GM18870 (cell line): Measurements from ENCODE around the gene UBR4.

Experiments
- ATAC-seq: cut with Tn5 transposase; IDR thresholded peaks from one replicate; pipeline ENCODE4 v1.9.1; 2021; ENCODE audit warnings: moderate library complexity; ENCODE audit not compliant: unreplicated experiment

Gene UBR4

GRCh38 chr1:19149736-19150135, 60.3 kb downstream of the UBR4 start:
- ATAC-seq = no peak

- no peak for ATAC-seq
Measured at GRCh38 chr1:19140465-19140864, 69.6 kb downstream of the UBR4 start.

GRCh38 chr1:19139711-19140110, 70.4 kb downstream of the UBR4 start:
- no peak for ATAC-seq

GRCh38 chr1:19138958-19139581, 71.0 kb downstream of the UBR4 start:
- no peak for ATAC-seq

GRCh38 chr1:19138331-19138730, 71.7 kb downstream of the UBR4 start:
- ATAC-seq = no peak

GRCh38 chr1:19137158-19137557, 72.9 kb downstream of the UBR4 start:
- ATAC-seq = no peak

- no peak for ATAC-seq
Measured at GRCh38 chr1:19133360-19133759, 76.7 kb downstream of the UBR4 start.

GRCh38 chr1:19130468-19130867, 79.6 kb downstream of the UBR4 start:
- ATAC-seq = no peak

- no peak for ATAC-seq
Measured at GRCh38 chr1:19128968-19129514, 81.0 kb downstream of the UBR4 start.

- no peak for ATAC-seq
Measured at GRCh38 chr1:19124273-19124672, 85.8 kb downstream of the UBR4 start.

- ATAC-seq = no peak
Measured at GRCh38 chr1:19123837-19124236, 86.2 kb downstream of the UBR4 start.

GRCh38 chr1:19122668-19123067, 87.4 kb downstream of the UBR4 start:
- ATAC-seq = no peak

- ATAC-seq = no peak
Measured at GRCh38 chr1:19121192-19121591, 88.9 kb downstream of the UBR4 start.

- ATAC-seq = no peak
Measured at GRCh38 chr1:19120070-19120469, 90.0 kb downstream of the UBR4 start.

GRCh38 chr1:19115082-19115808, 94.8 kb downstream of the UBR4 start:
- ATAC-seq = no peak

GRCh38 chr1:19113697-19114092, 96.4 kb downstream of the UBR4 start:
- no peak for ATAC-seq

GRCh38 chr1:19112891-19113696, 97.0 kb downstream of the UBR4 start:
- ATAC-seq = no peak

- ATAC-seq = no peak
Measured at GRCh38 chr1:19110257-19110927, 99.7 kb downstream of the UBR4 start.

GRCh38 chr1:19109545-19109944, 100.5 kb downstream of the UBR4 start:
- ATAC-seq = no peak

- ATAC-seq = no peak
Measured at GRCh38 chr1:19101244-19101643, 108.8 kb downstream of the UBR4 start.

GRCh38 chr1:19100028-19100427, 110.0 kb downstream of the UBR4 start:
- ATAC-seq = no peak
